K562 (cell line): ENCODE measurements around the gene PDCD1. TPM values are rescaled to one million over a fixed set of nuclear protein-coding genes. Genes with fewer than 3 reads are reported as not detected.

Experiments used
- ATAC-seq: fragments of 200-7000 bp; cut with Tn5 transposase; 3 replicates; pipeline ENCODE4 v1.9.1; 2020; ENCODE audit warnings: moderate library complexity
- BruUV-seq: library from RNA; stranded (reverse); fragments of 400-500 nt; replicated peaks from 2 replicates; lab custom pipeline; 2021; lab: Mats Ljungman, UMichigan
- CTCF ChIA-PET: fragments of 300-600 bp; formaldehyde crosslinking; extraction: SDS; loops from one replicate; lab custom pipeline; 2021; ENCODE audit warnings: low intra/inter-chr PET ratio; lab: Yijun Ruan, JAX
- POLR2A ChIA-PET: fragments of 300-600, 350-650 bp; sonication (Branson Sonifier 250); formaldehyde crosslinking; extraction: SDS; loops from one replicate; lab custom pipeline; 2021; ENCODE audit warnings: antibody characterized with exemption, inconsistent platforms; lab: Yijun Ruan, JAX
- DNase-seq, 4 experiments: peaks; one replicate each; pipeline versions ENCODE4 v3.0.0 to v3.0.0-alpha.2; 2011 to 2018; ENCODE audit warnings: low spot score in 3 of 4, mixed read lengths in 3 of 4; ENCODE audit errors: extremely low read depth in 1 of 4
- FAIRE-seq: peaks from 2 replicates; lab custom pipeline; 2011; peaks lifted over from hg19 to GRCh38; lab: Jason Lieb, UNC
- H2AFZ ChIP-seq: 2 replicates; pipeline ENCODE4 v1.6.0; 2011; ENCODE audit warnings: low read depth, low read length, control low read depth, inconsistent platforms
- H3K27ac ChIP-seq: fragments of 200-600 bp; 3 replicates; pipeline ENCODE4 v1.8.0; 2011; ENCODE audit warnings: low read depth, mild to moderate bottlenecking, control low read depth, inconsistent platforms, low read length, moderate library complexity, mixed read lengths; ENCODE audit errors: extremely low read depth
- H3K27me3 ChIP-seq, 2 experiments: fragments of 300-600 bp in 1 of 2; 2 replicates in 1 of 2; 3 replicates in 1 of 2; pipeline versions ENCODE4 v1.6.0 to v1.8.0; 2011; ENCODE audit warnings: inconsistent platforms in 2 of 2, low read length in 2 of 2, mild to moderate bottlenecking in 1 of 2, mixed read lengths in 1 of 2, moderate library complexity in 1 of 2; ENCODE audit not compliant: control insufficient read depth in 2 of 2, insufficient read depth in 2 of 2
- H3K36me3 ChIP-seq: fragments of 300-600 bp; 3 replicates; pipeline ENCODE4 v1.8.0; 2011; ENCODE audit warnings: mild to moderate bottlenecking, low read length, inconsistent platforms; ENCODE audit not compliant: control insufficient read depth, insufficient read depth
- H3K4me1 ChIP-seq, 2 experiments: fragments of 200-600 bp in 1 of 2; replicated peaks in 1 of 2; 2 replicates in 1 of 2; 3 replicates in 1 of 2; pipeline versions ENCODE4 v1.5.1 to v1.8.0; 2011; ENCODE audit warnings: inconsistent platforms in 2 of 2, low read length in 2 of 2, mild to moderate bottlenecking in 1 of 2, mixed read lengths in 1 of 2, moderate library complexity in 1 of 2; ENCODE audit not compliant: control insufficient read depth in 2 of 2, insufficient read depth in 2 of 2
- H3K4me2 ChIP-seq: 2 replicates; pipeline ENCODE4 v1.6.1; 2011; ENCODE audit warnings: low read length, control low read depth, inconsistent platforms, mixed read lengths; ENCODE audit not compliant: insufficient read depth
- H3K4me3 ChIP-seq: fragments of 200-600 bp; sonication (generic), shearing (Covaris generic); 2 replicates; pipeline ENCODE4 v1.5.1; 2016; ENCODE audit warnings: control low read depth, inconsistent platforms
- H3K79me2 ChIP-seq: fragments of 200-600 bp; 3 replicates; pipeline ENCODE4 v1.8.0; 2011; ENCODE audit warnings: low read length, inconsistent platforms; ENCODE audit not compliant: control insufficient read depth, insufficient read depth
- H3K9ac ChIP-seq, 2 experiments: 2 replicates each; pipeline versions ENCODE4 v1.6.0 to v1.6.1; 2011; ENCODE audit warnings: low read depth in 2 of 2, low read length in 2 of 2, control low read depth in 1 of 2, inconsistent platforms in 1 of 2, mild to moderate bottlenecking in 1 of 2, mixed read lengths in 1 of 2; ENCODE audit not compliant: insufficient read depth in 1 of 2
- H3K9me1 ChIP-seq: one replicate; pipeline ENCODE4 v1.6.0; 2011; ENCODE audit warnings: inconsistent platforms, mild to moderate bottlenecking, low read length, moderate library complexity; ENCODE audit not compliant: control insufficient read depth, insufficient read depth
- H3K9me3 ChIP-seq: replicated peaks from 2 replicates; pipeline ENCODE4 v1.5.1; 2011; ENCODE audit warnings: low read depth, low read length, inconsistent platforms; ENCODE audit not compliant: control insufficient read depth, insufficient read depth
- H4K20me1 ChIP-seq: replicated peaks from 2 replicates; pipeline ENCODE4 v1.6.1; 2011; ENCODE audit warnings: low read length, inconsistent platforms, mixed read lengths; ENCODE audit not compliant: control insufficient read depth, insufficient read depth
- ILK ChIP-seq: fragments of 450-650 bp; IDR thresholded peaks from 2 replicates; pipeline ENCODE4 v1.6.1; 2016; ENCODE audit warnings: missing genetic modification characterization, low read depth, mild to moderate bottlenecking, missing compliant biosample characterization, moderate library complexity, borderline replicate concordance
- RBM25 ChIP-seq: fragments of 200-400 bp; formaldehyde crosslinking; IDR thresholded peaks from 2 replicates; pipeline ENCODE4 v1.6.1; 2018; ENCODE audit warnings: low read length, low read depth, moderate library complexity; ENCODE audit not compliant: severe bottlenecking
- SETDB1 ChIP-seq: IDR thresholded peaks from one replicate; pipeline ENCODE4 v1.6.1; 2012; ENCODE audit warnings: low read length, control low read depth, inconsistent platforms
- SRSF3 ChIP-seq: fragments of 200-400 bp; formaldehyde crosslinking; IDR thresholded peaks from 2 replicates; pipeline ENCODE4 v1.6.1; 2016; ENCODE audit warnings: mild to moderate bottlenecking, low read length, moderate library complexity; ENCODE audit not compliant: insufficient read depth
- ZBTB12 ChIP-seq: fragments of 250-450 bp; sonication (Bioruptor Pico); IDR thresholded peaks from 2 replicates; pipeline ENCODE4 v1.4.0; 2020
- ZNF124 ChIP-seq: sonication (generic); formaldehyde crosslinking; IDR thresholded peaks from 2 replicates; pipeline ENCODE4 v1.8.1; 2022; ENCODE audit warnings: missing genetic modification reagents
- ZNF717 ChIP-seq: fragments of 250-450 bp; sonication (Bioruptor Pico); IDR thresholded peaks from 2 replicates; pipeline ENCODE4 v1.5.0; 2021
- ZNF785 ChIP-seq: fragments of 250-450 bp; sonication (Bioruptor Pico); IDR thresholded peaks from 2 replicates; pipeline ENCODE4 v1.4.0; 2020; ENCODE audit warnings: mild to moderate bottlenecking
- WGBS: fragments of 100-300 bp; shearing (Covaris generic); methylation state at CpG from one replicate; pipeline ENCODE4 v1.1.6; 2016; ENCODE audit warnings: low coverage, mixed read lengths; ENCODE audit not compliant: insufficient coverage; ENCODE audit errors: missing lambda C conversion rate; 5-methylcytosine and 5-hydroxymethylcytosine counted together
- in situ Hi-C: fragments of 300-500 bp; cut with MboI; formaldehyde crosslinking; loops from 4 replicates; pipeline ENCODE4 v1.15.0; 2018; ENCODE audit warnings: inconsistent platforms, mixed read lengths
- intact Hi-C: fragments of 100-400 bp; cut with micrococcal nuclease; formaldehyde crosslinking; loops from 2 replicates; pipeline ENCODE4 v1.14.2; 2022
- polyA plus RNA-seq, 8 experiments: library from polyadenylated mRNA; depleted of rRNA in 4 of 8; stranded (reverse) in 5 of 8; unstranded in 3 of 8; fragments of >200 nt; fragmentation: Nextera tagmentation in 2 of 8; fragmentation: Illumina TruSeq in 1 of 8; extraction: Ambion mirVana in 2 of 8; extraction: Trizol in 1 of 8; gene quantifications; 2 replicates each; pipeline versions ENCODE4 v1.2.1 to v1.2.3, GENCODE V29; 2011 to 2014; ENCODE audit warnings: inconsistent platforms in 1 of 8, missing spikeins in 1 of 8
- total RNA-seq, 7 experiments: library from RNA; depleted of rRNA in 6 of 7; stranded (reverse); fragments of >200 nt in 6 of 7; fragmentation: Illumina TruSeq in 2 of 7; extraction: Trizol in 2 of 7; gene quantifications; 2 replicates each; pipeline versions ENCODE4 v1.2.1 to v1.2.3, GENCODE V29; 2011 to 2021; ENCODE audit warnings: low replicate concordance in 1 of 7

Gene PDCD1
- total and polyA plus RNA-seq, 9 of the 15 experiments (the other 6 are each of a cell fraction or from before 2014, with no cell fraction given) = 0.15 to 2.5 (median 1.0) TPM; not detected in 2

GRCh38 chr2:241895712-241896641 lies 37.3 kb upstream of the PDCD1 start:
- DNase-seq = no peak
- Histone ChIP-seq H3K4me3 (no peak overlapping the region), H3K9me1 (peaks cover 4% of the 10 kb centered on the region), H3K36me3 (no peaks in the 10 kb centered on the region), H3K79me2 (no peaks in the 10 kb centered on the region), H4K20me1 (no peaks in the 10 kb centered on the region; the same call in 1 of the 2 replicates), H3K4me2 (no peak overlapping the region), H3K9me3 (no peaks in the 10 kb centered on the region), H3K4me1 (peaks cover 14 to 51% of the 10 kb centered on the region in 2 experiments), H3K27me3 (no peaks in the 10 kb centered on the region; a peak in 1 of 5 replicates), H2AFZ (no peak overlapping the region), H3K27ac (no peak overlapping the region), H3K9ac (no peak overlapping the region)
- ChIA-PET POLR2A (interaction anchor here (0.5 kb wide), 1 partner anchor 9 kb away, joined by 3 read pairs; no protein-coding TSS in a partner anchor), CTCF (no interaction called here)
- in situ Hi-C loops = no loop called here
- 56% methylated on average over 12 of the region's 26 CpGs for WGBS
- no TSS peak for BruUV-seq
- no peak for ATAC-seq
- intact Hi-C loops = no loop called here
- TF ChIP-seq ZBTB12 (CRISPR knock-in tag) = no peak
- no peak for FAIRE-seq

GRCh38 chr2:241895427-241895711 lies 36.7 kb upstream of the PDCD1 start:
- CTCF ChIA-PET = no interaction called here
- WGBS = 80% methylated on average over 10 of the region's 11 CpGs
- no peak for DNase-seq

More at GRCh38 chr2:241895427-241895711, 36.7 kb upstream of the PDCD1 start:
- no peak overlapping the region for H2AFZ ChIP-seq
- no peaks in the 10 kb centered on the region for H3K36me3 ChIP-seq
- H3K4me1 ChIP-seq = peaks cover 14 to 55% of the 10 kb centered on the region in 2 experiments
- H3K79me2 ChIP-seq = no peaks in the 10 kb centered on the region
- BruUV-seq = no TSS peak
- in situ Hi-C loops = no loop called here
- no peaks in the 10 kb centered on the region; a peak in 1 of 5 replicates for H3K27me3 ChIP-seq
- no peaks in the 10 kb centered on the region for H3K9me3 ChIP-seq
- H3K27ac ChIP-seq = no peak overlapping the region
- no peaks in the 10 kb centered on the region; the same call in 1 of the 2 replicates for H4K20me1 ChIP-seq
- H3K4me2 ChIP-seq = no peak overlapping the region
- POLR2A ChIA-PET = no interaction called here
- FAIRE-seq = no peak
- no peak overlapping the region for H3K4me3 ChIP-seq
- no peak overlapping the region for H3K9ac ChIP-seq
- no peak for ATAC-seq
- intact Hi-C loops = no loop called here
- peaks cover 4% of the 10 kb centered on the region for H3K9me1 ChIP-seq
- no peak for TF ChIP-seq SETDB1
- no peak for TF ChIP-seq RBM25
- no peak for TF ChIP-seq ILK
- TF ChIP-seq ZNF785 = no peak
- TF ChIP-seq SRSF3 = no peak
- TF ChIP-seq ZNF124 (CRISPR knock-in tag) = no peak
- no peak for TF ChIP-seq ZNF717 (CRISPR knock-in tag)
- TF ChIP-seq, all 486 proteins: peak for 0
